Activated CD8-positive, alpha-beta memory T cell treated with anti-CD3 and anti-CD28 coated beads, Interleukin-2, amount 50 U/mL, for 24 hours (primary cell): ENCODE measurements around the gene MACROD1.

Experiments used
- DNase-seq: peaks from one replicate; pipeline ENCODE4 v3.0.0-alpha.2; 2020; ENCODE audit errors: extremely low read depth

MACROD1 gene

DNA sequence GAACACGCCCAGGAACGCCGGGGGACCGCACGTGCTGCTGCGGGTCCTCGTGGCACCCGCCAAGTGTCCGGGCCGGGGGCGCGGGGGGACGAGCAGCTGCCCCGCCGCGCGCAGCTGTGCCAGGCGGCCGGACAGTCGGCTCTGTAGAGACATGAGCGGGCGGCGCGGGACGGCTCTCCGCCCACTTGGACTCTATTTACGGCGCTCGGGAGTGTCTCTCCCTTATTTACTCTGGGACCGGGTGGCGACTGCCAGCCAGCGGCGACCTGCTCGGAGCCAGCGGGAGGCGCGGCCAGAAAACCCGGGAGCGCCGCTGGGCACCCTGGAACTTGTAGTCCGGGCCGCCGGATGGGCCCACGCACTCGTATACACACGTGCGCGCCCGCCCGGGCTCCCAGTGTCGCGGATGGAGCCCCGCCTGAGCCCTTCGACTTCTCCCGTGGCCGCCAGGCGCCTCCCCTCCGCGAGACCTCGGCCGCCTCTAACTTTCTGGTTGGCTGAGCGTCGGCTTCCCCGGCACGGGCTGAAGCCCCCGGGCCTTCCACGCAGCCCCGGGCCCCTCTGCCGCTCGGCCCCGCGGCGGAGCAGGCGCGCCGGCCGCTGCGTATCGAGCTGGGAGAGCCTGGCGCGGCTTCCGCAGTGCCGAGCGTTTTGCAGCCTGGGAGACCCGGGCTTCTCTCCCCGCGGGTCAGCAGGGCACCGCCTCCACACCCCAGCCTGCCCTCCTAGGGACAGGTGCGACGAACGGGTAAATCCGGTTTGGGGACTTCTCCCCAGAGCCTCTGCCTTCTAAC, at the start of gene MACROD1:
MACROD1 (minus strand) TSS at position 272 of the 794 bp plus-strand sequence; CDS start at position 153, 119 bp downstream.
- no peak for DNase-seq

- DNase-seq: no peak
Observed at GRCh38 chr11:64211181-64211872, 45.4 kb upstream of the MACROD1 start.

- DNase-seq: no peak
Observed at GRCh38 chr11:64210301-64211020, 44.5 kb upstream of the MACROD1 start.

- DNase-seq: no peak
Observed at GRCh38 chr11:64209563-64209843, 43.6 kb upstream of the MACROD1 start.

- no peak for DNase-seq
Observed at GRCh38 chr11:64208796-64209562, 43.1 kb upstream of the MACROD1 start.

- no peak for DNase-seq
Observed at GRCh38 chr11:64208086-64208795, 42.3 kb upstream of the MACROD1 start.

GRCh38 chr11:64207256-64208085, 41.6 kb upstream of the MACROD1 start:
- DNase-seq: peak; percentile 74

DNA sequence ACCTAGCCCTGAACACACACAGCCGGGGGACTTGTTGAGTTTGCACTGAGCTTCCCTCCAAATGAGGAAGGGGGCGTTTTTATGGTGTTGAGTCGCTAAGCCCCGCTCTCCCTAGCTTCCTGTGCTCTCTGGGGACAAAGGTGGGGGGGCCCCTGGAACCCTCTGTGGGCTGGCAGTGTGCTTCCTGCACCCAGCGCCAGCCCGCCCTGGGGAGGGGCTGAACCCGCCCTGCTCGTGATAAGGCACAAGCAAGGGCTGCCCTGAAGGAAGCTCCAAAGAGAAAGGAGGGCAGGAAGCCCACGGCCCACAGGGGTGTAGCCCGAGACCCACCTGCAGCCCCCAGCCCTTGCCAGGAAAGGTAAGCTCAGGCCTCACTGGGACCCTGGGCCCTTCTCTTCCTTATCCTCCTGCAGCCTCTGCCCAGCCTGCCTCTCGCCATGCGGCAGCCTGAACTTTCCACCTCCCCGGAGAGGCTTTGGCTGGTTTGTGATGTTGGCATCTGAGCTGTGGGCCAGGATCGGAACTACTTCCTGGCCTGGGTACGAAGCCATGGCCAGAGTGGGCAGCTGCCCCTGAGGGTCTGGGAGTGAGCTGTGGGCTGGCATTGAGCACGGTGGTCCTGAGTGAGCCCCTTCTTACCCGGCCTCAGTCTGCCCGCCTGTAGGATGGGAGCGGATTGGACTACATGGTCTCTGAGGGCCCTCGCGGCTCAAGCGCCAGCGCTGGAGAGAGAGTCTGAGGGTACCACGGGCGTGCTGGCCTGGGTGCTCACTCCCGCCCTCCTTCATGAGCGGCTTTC, 40.7 kb upstream of the MACROD1 start, which contains the start of gene FERMT3:
FERMT3 (plus strand) TSS at position 265 of the 799 bp plus-strand sequence. CDS start 644 bp downstream, outside the sequence.
- DNase-seq: no peak

- no peak for DNase-seq
Observed at GRCh38 chr11:64204464-64204989, 38.6 kb upstream of the MACROD1 start.

DNA sequence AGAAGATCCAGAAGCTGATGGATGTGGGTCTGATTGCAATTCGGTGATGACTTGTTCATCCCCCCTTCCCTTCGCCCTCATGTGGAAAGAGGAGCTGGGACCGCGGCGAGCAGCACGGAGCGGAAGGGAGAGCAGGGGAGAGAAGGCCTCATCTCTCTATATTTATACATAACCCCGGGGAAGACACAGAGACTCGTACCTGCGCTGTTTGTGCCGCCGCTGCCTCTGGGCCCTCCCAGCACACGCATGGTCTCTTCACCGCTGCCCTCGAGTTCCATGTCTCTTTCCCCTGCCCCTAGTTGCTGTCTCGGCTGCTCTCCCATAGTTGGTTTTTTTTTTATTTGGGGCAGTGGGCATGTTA, 38.1 kb upstream of the MACROD1 start:
- DNase-seq: no peak

DNA sequence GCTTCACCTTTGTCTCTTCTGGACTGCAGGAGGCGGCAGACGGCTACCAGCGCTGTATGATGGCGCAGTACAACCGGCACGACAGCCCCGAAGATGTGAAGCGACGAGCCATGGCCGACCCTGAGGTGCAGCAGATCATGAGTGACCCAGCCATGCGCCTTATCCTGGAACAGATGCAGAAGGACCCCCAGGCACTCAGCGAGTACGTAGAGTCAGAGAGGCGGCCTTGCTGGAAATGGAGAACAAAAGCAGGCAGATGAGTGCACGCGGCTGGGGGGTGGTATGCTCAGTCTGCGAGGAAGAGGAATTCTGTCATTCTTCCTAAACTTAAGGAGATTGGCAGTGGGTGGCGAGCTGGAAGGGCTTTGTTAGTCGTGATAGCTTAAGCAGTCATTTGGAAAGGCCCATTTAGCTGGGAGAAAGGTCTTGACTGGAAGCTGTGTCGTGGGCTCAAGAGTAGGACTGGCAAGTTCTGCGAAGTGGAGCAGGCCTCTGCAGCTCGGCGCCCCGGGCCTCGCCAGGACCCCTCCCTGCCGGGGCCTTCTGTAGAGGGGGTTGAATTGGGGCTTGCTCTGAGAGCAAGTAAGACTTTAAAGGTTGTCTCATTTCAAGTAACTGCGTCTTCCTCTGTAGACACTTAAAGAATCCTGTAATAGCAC, 37.6 kb upstream of the MACROD1 start:
- DNase-seq: no peak

DNA sequence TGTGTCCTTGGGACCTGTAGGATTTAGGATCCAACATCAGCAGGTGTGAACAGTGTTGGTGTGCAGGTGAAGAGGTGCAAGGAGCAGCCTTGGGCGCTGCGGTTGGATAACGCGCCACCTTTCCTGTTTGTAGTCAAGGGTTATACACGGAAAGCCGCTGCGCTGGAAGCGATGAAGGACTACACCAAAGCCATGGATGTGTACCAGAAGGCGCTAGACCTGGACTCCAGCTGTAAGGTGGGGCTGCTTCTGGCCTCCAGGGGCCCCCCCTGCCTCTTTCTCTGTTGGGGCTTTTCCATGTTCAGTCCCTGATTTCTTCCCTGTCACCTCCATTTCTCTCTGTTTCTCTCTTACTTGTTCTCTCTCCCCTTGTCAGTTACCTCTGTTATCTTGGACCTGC, 37.1 kb upstream of the MACROD1 start:
- DNase-seq: no peak

- DNase-seq: no peak
Observed at GRCh38 chr11:64201543-64201942, 35.6 kb upstream of the MACROD1 start.

- no peak for DNase-seq
Observed at GRCh38 chr11:64198511-64198910, 32.6 kb upstream of the MACROD1 start.

DNA sequence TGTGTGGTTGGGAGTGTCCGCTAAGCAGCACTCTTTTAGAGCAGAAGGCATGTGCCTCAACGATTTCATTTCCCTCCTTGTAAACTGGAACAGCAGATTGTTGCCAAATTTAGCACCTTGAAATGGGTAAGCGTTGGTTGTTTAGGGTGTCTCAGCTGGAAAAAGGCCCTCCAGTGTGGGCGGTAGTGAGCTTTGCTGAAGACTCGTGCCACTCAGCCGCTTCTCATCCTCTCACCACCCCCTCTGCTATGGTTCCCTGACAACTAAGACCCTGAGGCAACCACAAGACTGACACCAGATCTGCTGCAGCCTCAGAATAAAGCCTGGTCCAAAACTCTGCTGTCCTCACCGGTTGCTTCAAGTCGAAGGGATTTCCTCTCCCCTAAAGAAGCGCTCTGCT, 30.7 kb upstream of the MACROD1 start:
- no peak for DNase-seq

- no peak for DNase-seq
Observed at GRCh38 chr11:64192434-64192833, 26.5 kb upstream of the MACROD1 start.

DNA sequence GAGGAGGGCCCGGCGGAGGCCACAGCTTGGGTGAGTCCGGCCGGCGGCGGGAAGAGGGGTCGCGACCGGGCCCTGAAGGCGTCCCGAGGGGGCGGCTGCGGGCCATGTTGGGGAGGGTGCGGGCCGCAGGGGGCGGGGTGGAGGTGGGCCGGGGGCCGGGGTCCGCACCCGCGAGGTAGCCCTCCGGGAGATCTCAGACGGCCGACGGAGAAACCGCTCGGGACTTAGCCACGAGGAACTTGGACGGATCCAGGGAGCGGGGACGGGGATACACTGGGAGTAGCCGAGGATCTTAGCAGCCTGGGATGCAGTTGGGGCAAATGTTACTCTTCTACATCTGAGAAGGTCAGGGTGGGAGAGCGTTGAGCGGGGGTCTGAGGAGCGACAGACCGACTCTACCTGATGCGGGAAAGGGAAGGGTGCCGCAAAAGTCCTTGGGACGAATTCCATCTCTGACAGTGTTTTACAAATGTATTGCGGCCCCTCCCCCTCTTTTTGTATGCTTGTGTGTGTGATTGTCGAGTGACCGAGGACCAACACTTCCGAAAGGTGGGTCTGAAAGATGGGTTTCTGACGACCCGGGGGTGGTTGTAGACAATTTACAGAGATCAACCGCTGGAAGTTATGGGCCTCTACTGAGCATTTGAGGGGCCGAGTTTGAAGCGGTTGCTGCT, 20.7 kb upstream of the MACROD1 start:
- no peak for DNase-seq
